HEK293 (cell line): ENCODE measurements around the gene SRD5A3.

ENCODE experiments used
- ZNF514 ChIP-seq: fragments of 450-650 bp; formaldehyde crosslinking; IDR thresholded peaks from 2 replicates; pipeline ENCODE4 v1.5.1; 2016; ENCODE audit warnings: missing biosample characterization, missing genetic modification characterization
- ZNF521 ChIP-seq: fragments of 450-650 bp; formaldehyde crosslinking; IDR thresholded peaks from 2 replicates; pipeline ENCODE4 v1.5.1; 2017; ENCODE audit warnings: missing biosample characterization, mild to moderate bottlenecking, missing genetic modification characterization
- TF ChIP-seq, protein P1 (sequence below): fragments of 450-650 bp; formaldehyde crosslinking; IDR thresholded peaks from 2 replicates; pipeline ENCODE4 v1.5.1; 2016; ENCODE audit warnings: missing biosample characterization, missing genetic modification characterization
- TF ChIP-seq, protein P2 (sequence below): fragments of 450-650 bp; formaldehyde crosslinking; IDR thresholded peaks from 2 replicates; pipeline ENCODE4 v1.5.1; 2016; ENCODE audit warnings: missing biosample characterization, missing genetic modification characterization, low read depth

DNA sequence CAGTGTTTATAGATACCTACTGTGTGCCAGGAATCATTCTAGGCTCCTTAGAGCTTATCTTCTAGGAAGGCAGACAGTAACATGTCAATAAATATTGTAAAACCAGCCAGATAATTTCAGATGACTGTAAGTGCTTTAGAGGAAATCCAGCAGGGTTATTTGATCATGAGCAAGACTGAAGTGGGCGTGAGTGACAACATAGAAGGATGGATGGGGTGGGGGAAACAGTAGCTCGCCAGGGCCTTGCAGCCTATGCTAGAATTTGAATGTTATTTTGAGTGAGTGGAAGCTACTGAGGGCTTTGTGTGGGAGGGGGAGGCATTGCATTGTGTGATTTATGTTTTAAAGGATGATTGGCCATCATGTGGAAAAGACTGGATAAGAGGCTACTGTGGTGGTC, 6.7 kb downstream of the SRD5A3 start:
- TF ChIP-seq ZNF514 (tag by site-specific recombination): no peak
- TF ChIP-seq, protein P1, sequence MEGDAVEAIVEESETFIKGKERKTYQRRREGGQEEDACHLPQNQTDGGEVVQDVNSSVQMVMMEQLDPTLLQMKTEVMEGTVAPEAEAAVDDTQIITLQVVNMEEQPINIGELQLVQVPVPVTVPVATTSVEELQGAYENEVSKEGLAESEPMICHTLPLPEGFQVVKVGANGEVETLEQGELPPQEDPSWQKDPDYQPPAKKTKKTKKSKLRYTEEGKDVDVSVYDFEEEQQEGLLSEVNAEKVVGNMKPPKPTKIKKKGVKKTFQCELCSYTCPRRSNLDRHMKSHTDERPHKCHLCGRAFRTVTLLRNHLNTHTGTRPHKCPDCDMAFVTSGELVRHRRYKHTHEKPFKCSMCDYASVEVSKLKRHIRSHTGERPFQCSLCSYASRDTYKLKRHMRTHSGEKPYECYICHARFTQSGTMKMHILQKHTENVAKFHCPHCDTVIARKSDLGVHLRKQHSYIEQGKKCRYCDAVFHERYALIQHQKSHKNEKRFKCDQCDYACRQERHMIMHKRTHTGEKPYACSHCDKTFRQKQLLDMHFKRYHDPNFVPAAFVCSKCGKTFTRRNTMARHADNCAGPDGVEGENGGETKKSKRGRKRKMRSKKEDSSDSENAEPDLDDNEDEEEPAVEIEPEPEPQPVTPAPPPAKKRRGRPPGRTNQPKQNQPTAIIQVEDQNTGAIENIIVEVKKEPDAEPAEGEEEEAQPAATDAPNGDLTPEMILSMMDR (tag by site-specific recombination): no peak
- TF ChIP-seq ZNF521 (tag by site-specific recombination): no peak
- TF ChIP-seq, protein P2, sequence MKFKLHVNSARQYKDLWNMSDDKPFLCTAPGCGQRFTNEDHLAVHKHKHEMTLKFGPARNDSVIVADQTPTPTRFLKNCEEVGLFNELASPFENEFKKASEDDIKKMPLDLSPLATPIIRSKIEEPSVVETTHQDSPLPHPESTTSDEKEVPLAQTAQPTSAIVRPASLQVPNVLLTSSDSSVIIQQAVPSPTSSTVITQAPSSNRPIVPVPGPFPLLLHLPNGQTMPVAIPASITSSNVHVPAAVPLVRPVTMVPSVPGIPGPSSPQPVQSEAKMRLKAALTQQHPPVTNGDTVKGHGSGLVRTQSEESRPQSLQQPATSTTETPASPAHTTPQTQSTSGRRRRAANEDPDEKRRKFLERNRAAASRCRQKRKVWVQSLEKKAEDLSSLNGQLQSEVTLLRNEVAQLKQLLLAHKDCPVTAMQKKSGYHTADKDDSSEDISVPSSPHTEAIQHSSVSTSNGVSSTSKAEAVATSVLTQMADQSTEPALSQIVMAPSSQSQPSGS (tag by site-specific recombination): no peak
